Left lung (tissue), 10 donors: ENCODE measurements around the gene NDRG3. TPM values are rescaled to one million over a fixed set of nuclear protein-coding genes. Genes with fewer than 3 reads are reported as not detected.
A peak's percentile ranks its signal among the peaks of the same experiment; 100 is the strongest.

Experiments
- ATAC-seq: fragments of 200-7000 bp; cut with Tn5 transposase; one replicate; pipeline ENCODE4 v1.9.1; 2020; ENCODE audit warnings: moderate library complexity
- DNase-seq, 4 donors: peaks; one replicate each; pipeline ENCODE4 v3.0.0-alpha.2; 2013 to 2020
- H3K27ac ChIP-seq, 2 donors: fragments of 200-600 bp; sonication (generic) in 1 of 2; one replicate each; pipeline versions ENCODE4 v1.5.0 to v1.8.0; 2020 to 2021
- H3K27me3 ChIP-seq, 2 donors: fragments of 200-600 bp; sonication (generic) in 1 of 2; one replicate each; pipeline versions ENCODE4 v1.5.0 to v1.8.0; 2020 to 2021
- H3K36me3 ChIP-seq, 2 donors: fragments of 200-600 bp; sonication (generic) in 1 of 2; one replicate each; pipeline versions ENCODE4 v1.5.0 to v1.8.0; 2020 to 2021
- H3K4me1 ChIP-seq, 2 donors: fragments of 200-600 bp; one replicate each; pipeline ENCODE4 v1.8.0; 2021
- H3K4me3 ChIP-seq, 2 donors: fragments of 200-600 bp; sonication (generic) in 1 of 2; one replicate each; pipeline versions ENCODE4 v1.5.0 to v1.8.0; 2020 to 2021; ENCODE audit warnings: mild to moderate bottlenecking in 1 of 2
- H3K9me3 ChIP-seq, 2 donors: fragments of 200-600 bp; sonication (generic) in 1 of 2; one replicate each; pipeline versions ENCODE4 v1.5.0 to v1.8.0; 2020 to 2021
- CTCF ChIP-seq, 2 donors: fragments of 200-600 bp; sonication (generic) in 1 of 2; IDR thresholded peaks; one replicate each; pipeline versions ENCODE4 v1.5.0 to v1.8.0; 2021; ENCODE audit warnings: antibody characterized with exemption in 2 of 2
- intact Hi-C, 2 donors: fragments of 100-400 bp; cut with DNase I; formaldehyde crosslinking; loops; one replicate each; pipeline versions ENCODE4 v1.11.2 to v1.14.2; 2022
- polyA plus RNA-seq, 6 donors: library from polyadenylated mRNA; unstranded; fragments of 120-200 nt; gene quantifications; one replicate each; pipeline ENCODE4 v1.2.1, GENCODE V29; 2013; ENCODE audit not compliant: insufficient read length in 6 of 6
- total RNA-seq, 2 donors: library from RNA; stranded (reverse); fragmentation: NEBNext Ultra II Directional; extraction: Animal tissue kit (Norgen Biotek cat#: 25700); gene quantifications; one replicate each; pipeline ENCODE4 v1.2.1, GENCODE V29; 2021
- donor health status: DM: no; HTN: yes; CAD: no.
- donor health status: DM: no; HTN: no; CAD: no.

NDRG3 gene
- total and polyA plus RNA-seq, 8 donors, result 28.6 to 41.2 (median 33.9) TPM

- no peak for TF ChIP-seq CTCF (IDR thresholded peaks at IDR 0.05)
- Histone ChIP-seq H3K4me3 (peak within 1 kb of the TSS in 1 of 2 donors; percentile 5), H3K36me3 (peaks cover 0 to 1% of the 10 kb centered on the region in 2 donors), H3K9me3 (no peaks in the 10 kb centered on the region), H3K27ac (no peak within 1 kb of the TSS), H3K27me3 (no peaks in the 10 kb centered on the region), H3K4me1 (peaks cover 0 to 6% of the 10 kb centered on the region in 2 donors)
- intact Hi-C loops, result no loop called here
- DNase-seq (peak in 1 of 4 donors; percentile 53), ATAC-seq (peak; percentile 70)
Observed at GRCh38 chr20:36645998-36646397, 99.9 kb downstream of the NDRG3 start, which contains the start of gene SLA2. TSS of gene SLA2 (minus strand) at chr20:36646196. CDS start at chr20:36641335, 4,861 bp downstream.

GRCh38 chr20:36645353-36645752, 100.5 kb downstream of the NDRG3 start:
- TF ChIP-seq CTCF (IDR thresholded peaks at IDR 0.05), result no peak
- intact Hi-C loops, result no loop called here
- H3K4me3 ChIP-seq, result peak overlapping the region in 1 of 2 donors; percentile 5

GRCh38 chr20:36644706-36645095, 101.2 kb downstream of the NDRG3 start:
- Histone ChIP-seq H3K27ac (no peak overlapping the region), H3K4me3 (peak overlapping the region in 1 of 2 donors; percentile 5), H3K36me3 (no peaks in the 10 kb centered on the region), H3K4me1 (peaks cover 0 to 6% of the 10 kb centered on the region in 2 donors), H3K27me3 (no peaks in the 10 kb centered on the region), H3K9me3 (no peaks in the 10 kb centered on the region)
- intact Hi-C loops, result no loop called here
- DNase-seq, result no peak
- TF ChIP-seq CTCF (IDR thresholded peaks at IDR 0.05), result no peak
- ATAC-seq, result no peak

More at GRCh38 chr20:36645353-36645752, 100.5 kb downstream of the NDRG3 start:
- no peak overlapping the region for H3K27ac ChIP-seq
- H3K27me3 ChIP-seq, result no peaks in the 10 kb centered on the region
- ATAC-seq (no peak), DNase-seq (no peak)
- no peaks in the 10 kb centered on the region for H3K36me3 ChIP-seq
- peaks cover 0 to 6% of the 10 kb centered on the region in 2 donors for H3K4me1 ChIP-seq
- H3K9me3 ChIP-seq, result no peaks in the 10 kb centered on the region

GRCh38 chr20:36644032-36644705, 101.7 kb downstream of the NDRG3 start:
- DNase-seq, result no peak

More at GRCh38 chr20:36644032-36644705, 101.7 kb downstream of the NDRG3 start:
- Histone ChIP-seq H3K4me1 (peaks cover 0 to 6% of the 10 kb centered on the region in 2 donors), H3K27ac (no peak overlapping the region), H3K4me3 (peak overlapping the region in 1 of 2 donors; percentile 5), H3K36me3 (no peaks in the 10 kb centered on the region), H3K27me3 (no peaks in the 10 kb centered on the region), H3K9me3 (no peaks in the 10 kb centered on the region)
- no peak for ATAC-seq
- intact Hi-C loops, result no loop called here
- no peak for TF ChIP-seq CTCF (IDR thresholded peaks at IDR 0.05)
